ENCODE data around the gene NPIPB8. TPM values are rescaled to one million over a fixed set of nuclear protein-coding genes. Genes with fewer than 3 reads are reported as not detected.
"Not testable (repeated sequence)": the region's sequence is repeated elsewhere in the genome, so short reads cannot be mapped to it uniquely, and the experiment has no call there.

The NPIPB8 gene
- total RNA-seq = 2.8 TPM
- long read RNA-seq = 0 reads

DNA sequence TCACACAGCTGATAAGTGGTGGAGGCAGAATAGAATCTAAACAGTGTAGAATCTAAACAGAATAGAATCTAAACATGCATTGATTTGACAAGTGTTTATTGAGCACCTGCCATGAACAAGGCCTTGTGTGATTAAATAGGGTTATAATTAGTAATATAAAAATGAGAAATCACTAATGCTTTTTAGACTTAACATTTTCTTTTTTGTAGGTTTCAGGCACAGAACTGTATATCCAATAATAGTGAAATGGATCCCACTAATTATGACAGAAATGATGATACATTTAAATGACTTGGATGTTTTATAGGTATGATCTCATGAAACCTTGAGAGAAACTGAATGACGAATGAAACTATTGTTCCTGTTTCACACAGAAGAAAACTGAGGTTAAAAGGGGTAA is at the start of gene NPIPB8:
Gene NPIPB8, plus strand, starts transcription at position 301 of the 400 bp plus-strand sequence. CDS start 296 bp downstream, outside the sequence.
- H3K4me3 ChIP-seq; ATAC-seq; H3K27me3 ChIP-seq; H3K9me3 ChIP-seq; H3K27ac ChIP-seq; H3K4me1 ChIP-seq; intact Hi-C loops (cut with DNase I); DNase-seq; H3K36me3 ChIP-seq: not testable (repeated sequence)

DNA sequence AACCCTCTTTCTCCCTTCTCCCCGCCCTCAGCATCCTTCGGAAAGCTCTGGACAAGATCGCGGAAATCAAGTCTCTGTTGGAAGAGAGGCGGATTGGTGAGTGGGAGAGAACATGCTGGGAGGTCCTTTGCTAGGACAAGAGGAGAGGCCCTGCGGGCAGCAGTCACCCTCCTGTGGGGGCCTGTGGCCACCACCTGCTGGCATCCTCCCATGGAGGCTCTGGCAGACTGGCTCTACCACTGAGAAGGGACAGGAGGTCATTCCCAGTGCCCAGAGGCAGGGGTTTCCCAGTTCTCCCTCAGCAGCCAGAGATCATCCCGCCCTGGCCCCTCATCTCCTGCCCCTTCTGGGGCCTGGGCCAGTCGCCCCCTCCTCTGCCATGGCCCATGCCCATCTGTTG is 48.8 kb upstream of the NPIPB8 start:
- Histone ChIP-seq H3K27me3 (no peaks in the 10 kb centered on the region), H3K9me3 (no peaks in the 10 kb centered on the region), H3K36me3 (peaks cover 64% of the 10 kb centered on the region), H3K4me3 (no peak overlapping the region), H3K4me1 (no peaks in the 10 kb centered on the region), H3K27ac (no peak overlapping the region)
- DNase-seq (no peak), ATAC-seq (no peak)
- TF ChIP-seq, protein P1, sequence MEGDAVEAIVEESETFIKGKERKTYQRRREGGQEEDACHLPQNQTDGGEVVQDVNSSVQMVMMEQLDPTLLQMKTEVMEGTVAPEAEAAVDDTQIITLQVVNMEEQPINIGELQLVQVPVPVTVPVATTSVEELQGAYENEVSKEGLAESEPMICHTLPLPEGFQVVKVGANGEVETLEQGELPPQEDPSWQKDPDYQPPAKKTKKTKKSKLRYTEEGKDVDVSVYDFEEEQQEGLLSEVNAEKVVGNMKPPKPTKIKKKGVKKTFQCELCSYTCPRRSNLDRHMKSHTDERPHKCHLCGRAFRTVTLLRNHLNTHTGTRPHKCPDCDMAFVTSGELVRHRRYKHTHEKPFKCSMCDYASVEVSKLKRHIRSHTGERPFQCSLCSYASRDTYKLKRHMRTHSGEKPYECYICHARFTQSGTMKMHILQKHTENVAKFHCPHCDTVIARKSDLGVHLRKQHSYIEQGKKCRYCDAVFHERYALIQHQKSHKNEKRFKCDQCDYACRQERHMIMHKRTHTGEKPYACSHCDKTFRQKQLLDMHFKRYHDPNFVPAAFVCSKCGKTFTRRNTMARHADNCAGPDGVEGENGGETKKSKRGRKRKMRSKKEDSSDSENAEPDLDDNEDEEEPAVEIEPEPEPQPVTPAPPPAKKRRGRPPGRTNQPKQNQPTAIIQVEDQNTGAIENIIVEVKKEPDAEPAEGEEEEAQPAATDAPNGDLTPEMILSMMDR (IDR thresholded peaks at IDR 0.05) = no peak
- intact Hi-C loops (cut with DNase I) = no loop called here

DNA sequence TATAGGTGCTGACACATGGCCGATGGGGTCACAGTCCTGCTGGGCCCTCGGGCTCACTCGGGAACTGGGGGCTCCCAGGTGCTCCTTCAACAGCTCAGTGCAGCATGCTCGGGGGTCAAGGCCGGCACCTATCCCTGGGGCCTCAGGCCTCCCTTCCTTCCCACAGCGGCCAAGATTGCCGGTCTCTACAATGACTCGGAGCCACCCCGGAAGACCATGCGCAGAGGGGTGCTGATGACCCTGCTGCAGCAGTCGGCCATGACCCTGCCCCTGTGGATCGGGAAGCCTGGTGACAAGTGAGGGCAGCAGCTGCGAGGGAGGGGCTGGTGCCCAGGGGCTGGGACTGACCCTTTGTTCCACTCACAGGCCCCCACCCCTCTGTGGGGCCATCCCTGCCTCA is 47.9 kb upstream of the NPIPB8 start:
- ATAC-seq = no peak
- Histone ChIP-seq H3K27me3 (no peaks in the 10 kb centered on the region), H3K4me1 (no peaks in the 10 kb centered on the region), H3K9me3 (no peaks in the 10 kb centered on the region), H3K4me3 (no peak overlapping the region), H3K36me3 (peaks cover 60% of the 10 kb centered on the region), H3K27ac (no peak overlapping the region)
- TF ChIP-seq, protein P1 (IDR thresholded peaks at IDR 0.05) = no peak
- DNase-seq = no peak
- intact Hi-C loops (cut with DNase I) = no loop called here

DNA sequence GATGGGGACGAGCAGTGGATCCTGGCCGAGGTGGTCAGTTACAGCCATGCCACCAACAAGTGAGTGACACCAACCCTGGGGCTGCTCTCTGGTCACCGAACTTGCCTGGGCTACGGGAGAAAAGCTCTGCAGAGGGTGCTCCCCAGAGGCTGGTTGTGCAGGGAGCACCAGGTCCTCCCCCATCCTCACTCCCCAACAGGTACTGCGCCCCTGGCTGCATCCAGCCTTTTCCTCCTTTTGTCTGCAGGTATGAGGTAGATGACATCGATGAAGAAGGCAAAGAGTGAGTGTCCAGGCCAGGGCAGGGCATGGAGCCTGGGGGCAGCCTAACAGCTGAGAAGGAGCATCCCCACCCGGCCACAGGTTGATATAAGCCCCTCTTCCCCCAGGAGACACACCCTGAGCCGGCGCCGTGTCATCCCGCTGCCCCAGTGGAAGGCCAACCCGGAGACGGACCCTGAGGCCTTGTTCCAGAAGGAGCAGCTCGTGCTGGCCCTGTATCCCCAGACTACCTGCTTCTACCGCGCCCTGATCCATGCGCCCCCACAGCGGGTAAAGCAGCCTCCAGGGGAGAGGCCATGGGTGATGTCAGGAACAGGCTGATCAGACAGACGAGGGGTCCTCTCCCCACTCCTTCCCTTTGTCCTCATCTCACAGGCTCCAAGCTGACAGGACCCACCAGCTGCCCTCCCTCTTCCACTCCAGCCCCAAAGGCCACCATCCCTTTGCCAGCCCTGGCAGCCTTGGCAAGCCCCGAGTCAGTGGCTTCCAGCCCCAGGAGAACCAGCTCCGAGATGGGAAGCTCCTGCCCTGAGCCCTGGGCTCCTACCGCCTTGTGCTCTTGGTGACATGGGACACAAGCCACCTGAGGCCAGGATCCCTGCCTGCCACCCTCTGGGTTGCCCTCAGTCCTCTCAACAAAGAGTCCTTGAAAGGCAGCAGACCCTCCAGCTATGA is 47.2 kb upstream of the NPIPB8 start:
- no peaks in the 10 kb centered on the region for H3K4me1 ChIP-seq
- DNase-seq = no peak
- ATAC-seq = no peak
- H3K36me3 ChIP-seq = peaks cover 52% of the 10 kb centered on the region
- TF ChIP-seq, protein P1 (IDR thresholded peaks at IDR 0.05) = no peak
- H3K4me3 ChIP-seq = no peak overlapping the region
- no peaks in the 10 kb centered on the region for H3K27me3 ChIP-seq
- intact Hi-C loops (cut with DNase I) = no loop called here
- H3K9me3 ChIP-seq = no peaks in the 10 kb centered on the region
- no peak overlapping the region for H3K27ac ChIP-seq

DNA sequence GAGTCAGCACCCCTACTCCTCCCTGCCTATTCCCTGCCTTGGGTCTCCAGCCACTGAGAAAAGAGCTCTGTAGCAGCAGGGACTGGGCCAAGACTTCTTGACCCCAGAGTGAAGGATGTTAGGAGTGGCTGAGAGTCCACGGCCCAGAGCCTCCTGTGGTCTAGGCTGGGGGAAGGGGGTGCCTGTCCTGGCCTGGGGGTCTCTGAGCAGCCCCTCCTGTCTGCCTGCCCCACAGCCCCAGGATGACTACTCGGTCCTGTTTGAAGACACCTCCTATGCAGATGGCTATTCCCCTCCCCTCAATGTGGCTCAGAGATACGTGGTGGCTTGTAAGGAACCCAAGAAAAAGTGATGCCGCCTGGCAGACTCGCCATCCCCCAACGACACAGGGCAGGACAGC is 46.5 kb upstream of the NPIPB8 start:
- Histone ChIP-seq H3K27me3 (no peaks in the 10 kb centered on the region), H3K9me3 (no peaks in the 10 kb centered on the region), H3K4me1 (peaks cover 3% of the 10 kb centered on the region), H3K4me3 (no peak overlapping the region), H3K27ac (no peak overlapping the region), H3K36me3 (peaks cover 48% of the 10 kb centered on the region)
- no peak for ATAC-seq
- intact Hi-C loops (cut with DNase I) = no loop called here
- no peak for DNase-seq
- TF ChIP-seq, protein P1 (IDR thresholded peaks at IDR 0.05) = no peak

DNA sequence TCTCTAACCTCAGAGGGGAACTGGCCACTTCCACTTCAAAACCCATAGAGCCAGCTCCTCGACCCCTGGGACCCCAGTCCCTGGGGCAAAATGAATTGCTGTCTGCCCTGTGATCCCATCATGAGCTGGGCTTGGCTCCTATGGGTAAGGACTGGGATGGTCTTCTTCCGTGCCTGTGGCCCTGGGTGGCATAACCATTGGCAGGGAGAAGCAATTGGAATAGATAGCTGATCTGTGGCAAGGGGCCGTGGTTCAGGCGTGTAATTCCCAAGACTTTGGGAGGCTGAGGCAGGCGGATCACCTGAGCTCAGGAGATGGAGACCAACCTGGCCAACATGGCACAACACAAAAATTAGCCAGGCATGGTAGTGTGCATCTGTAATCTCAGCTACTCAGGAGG is 45.4 kb upstream of the NPIPB8 start:
- ATAC-seq = no peak
- Histone ChIP-seq H3K36me3 (peaks cover 40% of the 10 kb centered on the region), H3K27me3 (no peaks in the 10 kb centered on the region), H3K4me3 (no peak overlapping the region), H3K4me1 (peaks cover 11% of the 10 kb centered on the region), H3K9me3 (no peaks in the 10 kb centered on the region), H3K27ac (no peak overlapping the region)
- intact Hi-C loops (cut with DNase I) = no loop called here
- TF ChIP-seq, protein P1 (IDR thresholded peaks at IDR 0.05) = no peak
- DNase-seq = no peak
